ENCODE measurements around the gene ZFR2. TPM values are rescaled to one million over a fixed set of nuclear protein-coding genes. Genes with fewer than 3 reads are reported as not detected.

ZFR2 gene
- total RNA-seq, 1 experiment from 2014 or later: not detected

DNA sequence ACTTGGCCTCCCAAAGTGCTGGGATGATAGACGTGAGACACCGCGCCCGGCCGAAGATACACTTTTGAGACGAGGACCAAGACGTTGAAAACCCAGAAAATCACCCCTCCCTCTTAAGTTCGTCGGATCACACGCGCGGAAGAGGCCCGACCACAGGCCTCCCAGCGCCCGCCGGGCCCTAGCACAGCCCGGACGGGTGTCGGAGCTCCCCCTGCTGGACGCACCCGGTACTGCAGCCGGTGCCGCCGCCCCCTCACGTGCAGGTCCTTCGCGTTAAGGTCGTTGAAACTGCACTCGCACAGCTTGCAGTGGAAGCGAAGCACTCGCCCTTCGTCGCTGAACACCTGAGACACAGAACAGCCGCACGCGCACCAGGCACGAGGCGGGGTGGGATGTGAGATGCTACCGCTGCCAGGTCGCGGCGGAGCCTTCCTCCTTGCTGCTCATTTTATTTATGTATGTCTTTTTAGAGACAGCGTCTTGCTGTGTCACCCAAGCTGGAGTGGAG is 46.9 kb downstream of the ZFR2 start:
- BruUV-seq (replicated peaks): no TSS peak
- Mint-ChIP-seq H3K4me1 (ENCODE audit: low read depth, unreplicated experiment) (no peaks in the 10 kb centered on the region), H3K36me3 (ENCODE audit: insufficient read depth, unreplicated experiment) (no peaks in the 10 kb centered on the region), H3K4me3 (ENCODE audit: low read depth, unreplicated experiment) (no peak overlapping the region), H3K27me3 (ENCODE audit: unreplicated experiment) (peaks cover 38% of the 10 kb centered on the region), H3K9me3 (ENCODE audit: low read depth, unreplicated experiment) (no peaks in the 10 kb centered on the region), H3K27ac (ENCODE audit: unreplicated experiment) (no peak overlapping the region)
- CTCF ChIA-PET: interaction anchor here (0.7 to 1.3 kb wide), 4 partner anchors 8 to 60 kb away, joined by 3 to 5 read pairs (median 3); partner anchors contain the start of gene MRPL54
- intact Hi-C loops (cut with micrococcal nuclease; ENCODE audit: unreplicated experiment): no loop called here
- DNase-seq: peak; percentile 65
- TF ChIP-seq, protein P1, sequence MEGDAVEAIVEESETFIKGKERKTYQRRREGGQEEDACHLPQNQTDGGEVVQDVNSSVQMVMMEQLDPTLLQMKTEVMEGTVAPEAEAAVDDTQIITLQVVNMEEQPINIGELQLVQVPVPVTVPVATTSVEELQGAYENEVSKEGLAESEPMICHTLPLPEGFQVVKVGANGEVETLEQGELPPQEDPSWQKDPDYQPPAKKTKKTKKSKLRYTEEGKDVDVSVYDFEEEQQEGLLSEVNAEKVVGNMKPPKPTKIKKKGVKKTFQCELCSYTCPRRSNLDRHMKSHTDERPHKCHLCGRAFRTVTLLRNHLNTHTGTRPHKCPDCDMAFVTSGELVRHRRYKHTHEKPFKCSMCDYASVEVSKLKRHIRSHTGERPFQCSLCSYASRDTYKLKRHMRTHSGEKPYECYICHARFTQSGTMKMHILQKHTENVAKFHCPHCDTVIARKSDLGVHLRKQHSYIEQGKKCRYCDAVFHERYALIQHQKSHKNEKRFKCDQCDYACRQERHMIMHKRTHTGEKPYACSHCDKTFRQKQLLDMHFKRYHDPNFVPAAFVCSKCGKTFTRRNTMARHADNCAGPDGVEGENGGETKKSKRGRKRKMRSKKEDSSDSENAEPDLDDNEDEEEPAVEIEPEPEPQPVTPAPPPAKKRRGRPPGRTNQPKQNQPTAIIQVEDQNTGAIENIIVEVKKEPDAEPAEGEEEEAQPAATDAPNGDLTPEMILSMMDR (IDR thresholded peaks at IDR 0.05; ENCODE audit: unreplicated experiment): peak; percentile 95

DNA sequence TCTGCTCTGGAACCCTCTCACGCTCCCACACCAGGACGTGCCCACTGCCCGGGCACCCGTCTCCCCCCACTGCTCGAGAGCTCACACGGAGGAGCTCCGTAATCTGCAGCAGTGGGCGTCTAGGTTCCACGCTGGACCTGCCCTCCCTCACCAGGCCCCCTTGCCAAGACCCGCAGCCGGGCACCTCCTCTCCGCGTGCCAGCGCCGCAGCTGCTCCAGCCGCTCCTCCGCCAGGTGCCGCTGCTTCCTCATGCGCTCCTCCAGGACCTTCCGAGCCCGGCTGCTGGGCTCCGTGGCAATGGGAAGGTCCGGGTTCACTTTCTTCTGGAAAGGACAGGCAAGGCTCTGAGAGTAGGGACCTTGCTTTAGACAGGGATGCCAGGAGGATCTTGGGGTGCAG is 47.7 kb downstream of the ZFR2 start:
- H3K36me3 Mint-ChIP-seq (ENCODE audit: insufficient read depth, unreplicated experiment): no peaks in the 10 kb centered on the region
- no peak overlapping the region for H3K27ac Mint-ChIP-seq (ENCODE audit: unreplicated experiment)
- no peak overlapping the region for H3K4me3 Mint-ChIP-seq (ENCODE audit: low read depth, unreplicated experiment)
- intact Hi-C loops (cut with micrococcal nuclease; ENCODE audit: unreplicated experiment): no loop called here
- H3K27me3 Mint-ChIP-seq (ENCODE audit: unreplicated experiment): peaks cover 36% of the 10 kb centered on the region
- no TSS peak for BruUV-seq (replicated peaks)
- TF ChIP-seq, protein P1 (IDR thresholded peaks at IDR 0.05; ENCODE audit: unreplicated experiment): no peak
- no peaks in the 10 kb centered on the region for H3K9me3 Mint-ChIP-seq (ENCODE audit: low read depth, unreplicated experiment)
- no peak for DNase-seq
- H3K4me1 Mint-ChIP-seq (ENCODE audit: low read depth, unreplicated experiment): no peaks in the 10 kb centered on the region
- CTCF ChIA-PET: interaction anchor here (1.2 kb wide), 1 partner anchor 31 kb away, joined by 3 read pairs; no protein-coding TSS in a partner anchor

DNA sequence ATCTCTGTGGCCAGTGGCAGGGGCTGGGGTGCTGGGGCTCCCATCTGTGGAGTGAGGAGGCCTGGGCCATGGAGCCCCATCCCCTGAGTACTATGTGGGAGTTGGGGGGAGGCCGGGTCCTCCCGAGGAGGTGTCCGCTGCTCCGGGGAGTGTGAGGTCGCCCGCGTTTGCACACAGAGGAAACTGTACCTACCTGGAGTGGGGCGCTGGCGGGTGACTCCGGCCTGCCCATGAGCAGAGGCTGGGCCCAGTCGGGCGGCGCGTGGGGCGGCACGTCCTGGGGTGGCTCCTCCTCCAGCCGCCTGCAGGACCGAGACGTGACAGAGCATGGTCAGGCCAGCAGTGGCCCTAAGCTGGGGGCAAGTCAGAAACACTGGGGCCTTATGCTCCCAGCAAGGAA is 48.8 kb downstream of the ZFR2 start:
- TF ChIP-seq, protein P1 (IDR thresholded peaks at IDR 0.05; ENCODE audit: unreplicated experiment): no peak
- Mint-ChIP-seq H3K27me3 (ENCODE audit: unreplicated experiment) (peaks cover 25% of the 10 kb centered on the region), H3K36me3 (ENCODE audit: insufficient read depth, unreplicated experiment) (no peaks in the 10 kb centered on the region), H3K9me3 (ENCODE audit: low read depth, unreplicated experiment) (no peaks in the 10 kb centered on the region), H3K4me3 (ENCODE audit: low read depth, unreplicated experiment) (no peak overlapping the region), H3K4me1 (ENCODE audit: low read depth, unreplicated experiment) (no peaks in the 10 kb centered on the region), H3K27ac (ENCODE audit: unreplicated experiment) (no peak overlapping the region)
- no peak for DNase-seq
- CTCF ChIA-PET: no interaction called here
- BruUV-seq (replicated peaks): no TSS peak
- intact Hi-C loops (cut with micrococcal nuclease; ENCODE audit: unreplicated experiment): no loop called here

DNA sequence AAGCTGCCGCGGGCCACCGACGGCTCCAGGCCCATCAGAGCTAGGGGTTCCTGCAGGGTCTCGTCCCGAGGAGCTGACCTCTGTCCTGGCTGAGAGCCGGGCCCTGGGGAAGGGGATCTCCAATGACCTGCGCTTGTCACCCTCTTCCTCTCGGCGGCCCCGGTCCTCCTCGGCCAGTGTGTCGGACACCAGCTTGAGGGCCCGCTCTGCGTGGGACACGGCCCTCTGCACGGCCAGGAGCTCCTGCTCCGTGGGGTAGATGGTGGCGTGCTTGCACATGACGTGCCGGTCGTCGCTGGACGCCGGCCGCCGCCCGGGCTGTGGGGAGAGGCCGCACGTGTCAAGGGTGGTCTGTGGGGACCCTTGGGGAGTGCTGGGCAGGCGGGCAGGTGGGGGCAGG is 49.9 kb downstream of the ZFR2 start:
- no peak overlapping the region for H3K4me3 Mint-ChIP-seq (ENCODE audit: low read depth, unreplicated experiment)
- no peaks in the 10 kb centered on the region for H3K36me3 Mint-ChIP-seq (ENCODE audit: insufficient read depth, unreplicated experiment)
- intact Hi-C loops (cut with micrococcal nuclease; ENCODE audit: unreplicated experiment): no loop called here
- BruUV-seq (replicated peaks): no TSS peak
- CTCF ChIA-PET: interaction anchor here (1.0 to 1.2 kb wide), 2 partner anchors 30 to 169 kb away, joined by 3 to 4 read pairs; no protein-coding TSS in a partner anchor
- peaks cover 24% of the 10 kb centered on the region for H3K27me3 Mint-ChIP-seq (ENCODE audit: unreplicated experiment)
- DNase-seq: no peak
- no peak overlapping the region for H3K27ac Mint-ChIP-seq (ENCODE audit: unreplicated experiment)
- TF ChIP-seq, protein P1 (IDR thresholded peaks at IDR 0.05; ENCODE audit: unreplicated experiment): no peak
- H3K4me1 Mint-ChIP-seq (ENCODE audit: low read depth, unreplicated experiment): no peaks in the 10 kb centered on the region
- no peaks in the 10 kb centered on the region for H3K9me3 Mint-ChIP-seq (ENCODE audit: low read depth, unreplicated experiment)

All from Calu3 (cell line).